Ovary (tissue), 9 donors: ENCODE results near the gene CDH23. TPM values are rescaled to one million over a fixed set of nuclear protein-coding genes. Genes with fewer than 3 reads are reported as not detected.

Source experiments
- DNase-seq, 5 donors: peaks; one replicate each; pipeline ENCODE4 v3.0.0-alpha.2; 2019 to 2020
- H3K27ac ChIP-seq, 2 donors: fragments of 200-600 bp; one replicate each; pipeline versions ENCODE4 v1.5.1 to v1.8.0; 2019 to 2022
- H3K27me3 ChIP-seq: fragments of 200-600 bp; one replicate; pipeline ENCODE4 v1.8.0; 2022
- H3K36me3 ChIP-seq: fragments of 200-600 bp; sonication (generic); one replicate; pipeline ENCODE4 v1.5.1; 2019
- H3K4me1 ChIP-seq: one replicate; pipeline ENCODE4 v1.8.1; 2013; ENCODE audit warnings: mild to moderate bottlenecking, moderate library complexity; ENCODE audit not compliant: insufficient read depth
- H3K4me3 ChIP-seq: fragments of 200-600 bp; sonication (generic); one replicate; pipeline ENCODE4 v1.5.1; 2017
- H3K9me3 ChIP-seq, 2 donors: fragments of 200-600 bp in 1 of 2; sonication (generic) in 1 of 2; one replicate each; pipeline versions ENCODE4 v1.5.1 to v1.8.1; 2013 to 2019; ENCODE audit warnings: mild to moderate bottlenecking in 1 of 2, moderate library complexity in 1 of 2
- EP300 ChIP-seq: sonication (generic); formaldehyde crosslinking; IDR thresholded peaks from one replicate; pipeline ENCODE4 v1.6.1; 2017; ENCODE audit warnings: antibody characterized with exemption
- POLR2A ChIP-seq: fragments of 450-650 bp; IDR thresholded peaks from one replicate; pipeline ENCODE4 v1.6.1; 2017; ENCODE audit warnings: antibody characterized with exemption, mild to moderate bottlenecking, moderate library complexity
- WGBS, 3 donors: extraction: QIAGEN DNeasy Blood & Tissue Kit in 1 of 3; methylation state at CpG; one replicate each; pipeline versions ENCODE4 v1.1.5 to v1.1.7; 2013 to 2017; 5-methylcytosine and 5-hydroxymethylcytosine counted together
- intact Hi-C, 4 donors: fragments of 100-400 bp; cut with DNase I; formaldehyde crosslinking; loops; one replicate each; pipeline versions ENCODE4 v1.11.0 to v1.15.1; 2022 to 2023
- polyA plus RNA-seq, 2 donors: library from polyadenylated mRNA; stranded (reverse); fragments of 200-250 nt in 1 of 2; fragments of 350-450 nt in 1 of 2; fragmentation: Illumina TruSeq in 1 of 2; extraction: RNeasy Lipid Tissue Mini Kit (QIAGEN cat#74804) in 1 of 2; gene quantifications; one replicate each; pipeline ENCODE4 v1.2.3, GENCODE V29; 2013 to 2014
- total RNA-seq, 7 donors: library from RNA; depleted of rRNA in 2 of 7; stranded (reverse); fragments of >200 nt in 2 of 7; fragmentation: NEBNext Ultra II Directional in 3 of 7; extraction: Animal tissue kit (Norgen Biotek cat#: 25700) in 3 of 7; gene quantifications; one replicate each; pipeline versions ENCODE4 v1.1.0 to v1.2.4, GENCODE V29; 2016 to 2023
- TF ChIP-seq, protein P1 (sequence below), 3 donors: fragments of 450-650 bp in 2 of 3; fragments of 200-600 bp in 1 of 3; IDR thresholded peaks; one replicate each; pipeline versions ENCODE4 v1.5.1 to v1.8.0; 2016 to 2022; ENCODE audit warnings: antibody characterized with exemption in 3 of 3, mild to moderate bottlenecking in 1 of 3
- donor health status: DM: no; HTN: no; CAD: no; lungs with moderate emphysema.
- donor health status: DM: no; HTN: no; CAD: no.
- donor health status: Bipolar disorder and iron deficiency.
- donor health status: DM: yes; HTN: yes; CAD: no.
- donor health status: DM: no; HTN: no; CAD: no.
- donor health status: DM: yes; HTN: yes; CAD: no.

CDH23 gene
- total and polyA plus RNA-seq, 9 donors: 7.5 to 108 (median 39.1) TPM

DNA sequence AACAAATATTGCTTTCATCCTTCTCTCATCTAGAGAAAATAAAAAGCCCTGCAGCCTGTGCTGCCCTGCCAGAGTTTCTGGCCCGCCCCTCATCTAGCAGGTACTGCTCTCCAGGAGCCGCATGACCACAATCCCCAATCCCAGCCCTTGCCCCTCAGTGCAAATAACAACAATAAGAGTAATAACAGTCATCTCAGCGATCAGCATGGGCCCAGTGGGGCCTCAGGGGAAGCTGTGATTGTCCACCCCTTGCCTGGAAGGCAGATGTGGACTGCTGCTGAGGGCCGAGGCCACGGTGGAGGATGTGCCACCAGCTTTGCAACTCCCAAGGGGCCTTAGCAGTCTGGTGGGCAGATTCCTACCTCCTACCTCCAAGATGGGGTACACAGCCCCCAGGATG lies 106.1 kb downstream of the CDH23 start:
- peaks cover 9% of the 10 kb centered on the region for H3K4me1 ChIP-seq
- no peaks in the 10 kb centered on the region for H3K9me3 ChIP-seq
- no peak overlapping the region for H3K4me3 ChIP-seq
- intact Hi-C loops: no loop called here
- no peaks in the 10 kb centered on the region for H3K36me3 ChIP-seq
- no peak for DNase-seq
- no peaks in the 10 kb centered on the region for H3K27me3 ChIP-seq
- TF ChIP-seq POLR2A: no peak
- TF ChIP-seq, protein P1, sequence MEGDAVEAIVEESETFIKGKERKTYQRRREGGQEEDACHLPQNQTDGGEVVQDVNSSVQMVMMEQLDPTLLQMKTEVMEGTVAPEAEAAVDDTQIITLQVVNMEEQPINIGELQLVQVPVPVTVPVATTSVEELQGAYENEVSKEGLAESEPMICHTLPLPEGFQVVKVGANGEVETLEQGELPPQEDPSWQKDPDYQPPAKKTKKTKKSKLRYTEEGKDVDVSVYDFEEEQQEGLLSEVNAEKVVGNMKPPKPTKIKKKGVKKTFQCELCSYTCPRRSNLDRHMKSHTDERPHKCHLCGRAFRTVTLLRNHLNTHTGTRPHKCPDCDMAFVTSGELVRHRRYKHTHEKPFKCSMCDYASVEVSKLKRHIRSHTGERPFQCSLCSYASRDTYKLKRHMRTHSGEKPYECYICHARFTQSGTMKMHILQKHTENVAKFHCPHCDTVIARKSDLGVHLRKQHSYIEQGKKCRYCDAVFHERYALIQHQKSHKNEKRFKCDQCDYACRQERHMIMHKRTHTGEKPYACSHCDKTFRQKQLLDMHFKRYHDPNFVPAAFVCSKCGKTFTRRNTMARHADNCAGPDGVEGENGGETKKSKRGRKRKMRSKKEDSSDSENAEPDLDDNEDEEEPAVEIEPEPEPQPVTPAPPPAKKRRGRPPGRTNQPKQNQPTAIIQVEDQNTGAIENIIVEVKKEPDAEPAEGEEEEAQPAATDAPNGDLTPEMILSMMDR (IDR thresholded peaks at IDR 0.05): no peak
- no peak for TF ChIP-seq EP300
- WGBS, 3 donors: 89 to 92% (median 92%) methylated on average over 5 of the region's 5 CpGs
- no peak overlapping the region for H3K27ac ChIP-seq

DNA sequence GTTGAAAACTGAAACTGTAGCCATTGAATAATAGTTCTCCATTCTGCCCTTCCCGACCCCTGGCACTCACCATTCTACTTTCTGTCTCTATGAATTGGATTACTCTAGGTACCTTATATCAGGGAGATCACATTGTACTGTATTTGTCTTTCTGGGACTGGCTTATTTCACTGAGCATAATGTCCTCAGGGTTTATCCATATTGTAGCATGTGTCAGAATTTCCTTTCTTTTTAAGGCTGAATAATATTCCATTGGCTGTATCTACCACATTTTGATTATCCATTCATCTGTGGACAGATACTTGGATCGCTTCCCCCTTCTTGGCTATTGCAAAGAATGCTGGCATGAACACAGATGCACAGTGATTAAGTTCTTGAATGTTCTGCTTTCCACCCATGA lies 107.4 kb downstream of the CDH23 start:
- H3K36me3 ChIP-seq: no peaks in the 10 kb centered on the region
- peaks cover 8% of the 10 kb centered on the region for H3K4me1 ChIP-seq
- H3K27me3 ChIP-seq: no peaks in the 10 kb centered on the region
- WGBS, 3 donors: 83 to 97% (median 96%) methylated on average over 2 of the region's 2 CpGs
- H3K27ac ChIP-seq: no peak overlapping the region
- H3K9me3 ChIP-seq: no peaks in the 10 kb centered on the region
- intact Hi-C loops: no loop called here
- no peak overlapping the region for H3K4me3 ChIP-seq
- DNase-seq: no peak
- TF ChIP-seq POLR2A (no peak), EP300 (no peak)
- TF ChIP-seq, protein P1 (IDR thresholded peaks at IDR 0.05): no peak

DNA sequence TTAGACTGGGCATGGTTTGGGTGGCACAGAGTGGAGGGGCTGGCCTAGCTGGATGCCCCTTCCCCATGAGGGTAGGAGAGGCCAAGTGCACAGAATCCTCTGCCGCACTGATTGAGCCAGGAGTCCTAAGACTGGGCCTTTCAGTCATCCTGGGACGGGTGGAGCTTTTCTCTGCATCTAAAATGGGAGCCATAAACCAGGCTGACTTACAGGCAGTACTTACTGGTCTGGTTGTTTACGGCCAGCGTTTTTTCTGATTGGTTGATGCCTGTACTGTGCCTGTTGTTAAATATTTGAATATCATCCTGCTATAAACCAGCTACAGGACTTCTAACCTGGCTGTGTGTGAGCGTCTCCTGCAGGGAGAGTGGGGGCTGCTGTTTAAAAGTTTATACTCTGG lies 107.8 kb downstream of the CDH23 start:
- TF ChIP-seq POLR2A (no peak), EP300 (no peak)
- TF ChIP-seq, protein P1 (IDR thresholded peaks at IDR 0.05): no peak
- Histone ChIP-seq H3K36me3 (no peaks in the 10 kb centered on the region), H3K4me1 (peaks cover 8% of the 10 kb centered on the region), H3K27me3 (no peaks in the 10 kb centered on the region), H3K9me3 (no peaks in the 10 kb centered on the region), H3K27ac (no peak overlapping the region), H3K4me3 (no peak overlapping the region)
- intact Hi-C loops: no loop called here
- 45 to 64% (median 55%) methylated on average over 5 of the region's 5 CpGs for WGBS, 3 donors
- no peak for DNase-seq

DNA sequence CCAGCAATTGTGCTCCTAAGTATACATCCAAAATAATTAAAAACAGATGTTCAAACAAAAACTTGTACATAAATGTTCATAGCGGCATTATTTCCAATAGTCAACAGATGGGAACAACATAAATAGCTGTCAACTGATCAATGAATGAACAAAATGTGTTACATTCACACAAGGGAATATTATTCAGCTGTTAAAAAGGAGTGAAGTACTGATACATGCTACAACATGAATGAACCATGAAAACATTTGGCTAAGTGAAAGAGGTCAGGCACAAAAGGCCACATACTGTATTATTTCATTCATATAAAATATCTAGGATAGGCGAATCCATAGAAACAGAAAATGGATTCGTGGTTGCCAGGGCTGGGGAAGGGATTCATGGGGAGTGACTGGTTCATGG lies 109.1 kb downstream of the CDH23 start:
- DNase-seq: no peak
- WGBS, 3 donors: 95 to 97% (median 96%) methylated on average over 3 of the region's 3 CpGs

More for the DNA sequence above, 109.1 kb downstream of the CDH23 start:
- Histone ChIP-seq H3K9me3 (no peaks in the 10 kb centered on the region), H3K4me1 (peaks cover 8% of the 10 kb centered on the region), H3K36me3 (no peaks in the 10 kb centered on the region), H3K27me3 (no peaks in the 10 kb centered on the region), H3K4me3 (no peak overlapping the region), H3K27ac (no peak overlapping the region)
- intact Hi-C loops: no loop called here
- TF ChIP-seq, protein P1 (IDR thresholded peaks at IDR 0.05): no peak
- TF ChIP-seq POLR2A (no peak), EP300 (no peak)
